DOHH2 (cell line): Measurements from ENCODE around the gene TPP1.

ENCODE experiments used
- H3F3A ChIP-seq: fragments of 200-600 bp; sonication (generic), shearing (Covaris generic); 2 replicates; pipeline ENCODE4 v1.6.0; 2016; ENCODE audit warnings: antibody characterized with exemption, mild to moderate bottlenecking; ENCODE audit not compliant: control insufficient read depth, insufficient read depth
- H3K27ac ChIP-seq: fragments of 200-600 bp; sonication (generic); 2 replicates; pipeline ENCODE4 v1.5.1; 2014; ENCODE audit warnings: low read depth, mild to moderate bottlenecking, low read length, moderate library complexity
- H3K27me3 ChIP-seq: fragments of 200-600 bp; sonication (generic); 2 replicates; pipeline ENCODE4 v1.6.1; 2014; ENCODE audit warnings: mild to moderate bottlenecking, low read length, mixed read lengths; ENCODE audit not compliant: control insufficient read depth
- H3K36me3 ChIP-seq: fragments of 200-600 bp; sonication (generic); 2 replicates; pipeline ENCODE4 v1.6.1; 2014; ENCODE audit warnings: mild to moderate bottlenecking, low read length, moderate library complexity, mixed read lengths; ENCODE audit not compliant: control insufficient read depth
- H3K4me1 ChIP-seq: fragments of 200-600 bp; sonication (generic); 2 replicates; pipeline ENCODE4 v1.6.1; 2014; ENCODE audit warnings: mild to moderate bottlenecking, low read length, mixed read lengths; ENCODE audit not compliant: control insufficient read depth
- H3K4me2 ChIP-seq: fragments of 200-600 bp; sonication (generic); 2 replicates; pipeline ENCODE4 v1.6.0; 2014; ENCODE audit warnings: mild to moderate bottlenecking, low read length, moderate library complexity
- H3K4me3 ChIP-seq: fragments of 200-600 bp; sonication (generic); 2 replicates; pipeline ENCODE4 v1.5.1; 2014; ENCODE audit warnings: mild to moderate bottlenecking, low read length, mixed read lengths
- H3K79me2 ChIP-seq: fragments of 200-600 bp; sonication (generic); 2 replicates; pipeline ENCODE4 v1.6.1; 2014; ENCODE audit warnings: mild to moderate bottlenecking, low read length, mixed read lengths; ENCODE audit not compliant: control insufficient read depth
- H3K9me2 ChIP-seq: fragments of 200-600 bp; sonication (generic); replicated peaks from 2 replicates; pipeline ENCODE4 v1.6.1; 2014; ENCODE audit warnings: mild to moderate bottlenecking, low read length, mixed read lengths; ENCODE audit not compliant: control insufficient read depth
- H3K9me3 ChIP-seq: fragments of 200-600 bp; sonication (generic); 2 replicates; pipeline ENCODE4 v1.6.1; 2014; ENCODE audit warnings: antibody characterized with exemption, low read length, mixed read lengths; ENCODE audit not compliant: control insufficient read depth, insufficient read depth
- H4K20me1 ChIP-seq: fragments of 200-600 bp; sonication (generic); 2 replicates; pipeline ENCODE4 v1.6.0; 2014; ENCODE audit warnings: low read depth, mild to moderate bottlenecking, antibody characterized with exemption, low read length, moderate library complexity; ENCODE audit not compliant: control insufficient read depth, insufficient read depth
- CTCF ChIP-seq: fragments of 200-600 bp; sonication (generic); IDR thresholded peaks from one replicate; pipeline ENCODE4 v1.5.1; 2014; ENCODE audit warnings: antibody characterized with exemption, mild to moderate bottlenecking, low read depth, low read length; ENCODE audit not compliant: poor library complexity, severe bottlenecking
- EZH2phosphoT487 ChIP-seq: fragments of 200-600 bp; sonication (generic); IDR thresholded peaks from 2 replicates; pipeline ENCODE4 v1.6.1; 2017; ENCODE audit warnings: borderline replicate concordance, mild to moderate bottlenecking, antibody characterized with exemption, low read length, moderate library complexity, mixed read lengths

The TPP1 gene

GRCh38 chr11:6620636-6621035, 1.4 kb upstream of the TPP1 start:
- Histone ChIP-seq H3F3A (no peaks in the 10 kb centered on the region), H3K9me3 (no peaks in the 10 kb centered on the region), H4K20me1 (no peaks in the 10 kb centered on the region), H3K27me3 (no peaks in the 10 kb centered on the region), H3K4me2 (no peak overlapping the region), H3K4me1 (peaks cover 20% of the 10 kb centered on the region), H3K36me3 (no peaks in the 10 kb centered on the region), H3K9me2 (no peaks in the 10 kb centered on the region), H3K27ac (no peak overlapping the region), H3K79me2 (peaks cover 6% of the 10 kb centered on the region), H3K4me3 (no peak overlapping the region)
- no peak for TF ChIP-seq EZH2phosphoT487
- TF ChIP-seq CTCF, result no peak

GRCh38 chr11:6618117-6619003, 862 bp downstream of the TPP1 start:
- Histone ChIP-seq H3F3A (peaks cover 3% of the 10 kb centered on the region; the same call in 1 of the 2 replicates), H3K27ac (no peak overlapping the region), H3K27me3 (no peaks in the 10 kb centered on the region), H3K36me3 (no peaks in the 10 kb centered on the region), H3K9me2 (no peaks in the 10 kb centered on the region), H4K20me1 (no peaks in the 10 kb centered on the region), H3K4me2 (peak overlapping the region; percentile 83), H3K4me3 (peak overlapping the region; percentile 87), H3K79me2 (peaks cover 6% of the 10 kb centered on the region), H3K4me1 (peaks cover 20% of the 10 kb centered on the region), H3K9me3 (no peaks in the 10 kb centered on the region)
- TF ChIP-seq EZH2phosphoT487 (no peak), CTCF (no peak)

GRCh38 chr11:6617315-6617781, 1.9 kb downstream of the TPP1 start:
- no peak overlapping the region for H3K4me3 ChIP-seq
- H3F3A ChIP-seq, result peaks cover 5% of the 10 kb centered on the region; the same call in 1 of the 2 replicates
- H3K9me3 ChIP-seq, result no peaks in the 10 kb centered on the region
- no peaks in the 10 kb centered on the region for H3K36me3 ChIP-seq
- H4K20me1 ChIP-seq, result no peaks in the 10 kb centered on the region
- peaks cover 29% of the 10 kb centered on the region for H3K4me1 ChIP-seq
- no peaks in the 10 kb centered on the region for H3K9me2 ChIP-seq
- no peak overlapping the region for H3K27ac ChIP-seq
- peak overlapping the region; percentile 83; the same call in 1 of the 2 replicates for H3K4me2 ChIP-seq
- no peak for TF ChIP-seq CTCF
- no peaks in the 10 kb centered on the region for H3K27me3 ChIP-seq
- peaks cover 6% of the 10 kb centered on the region for H3K79me2 ChIP-seq
